HG02981 (cell line): ENCODE measurements around the gene DNAH1.

Experiments
- ATAC-seq: cut with Tn5 transposase; IDR thresholded peaks from one replicate; pipeline ENCODE4 v1.9.1; 2021; ENCODE audit warnings: mild to moderate bottlenecking, moderate library complexity; ENCODE audit not compliant: unreplicated experiment

Gene DNAH1

DNA sequence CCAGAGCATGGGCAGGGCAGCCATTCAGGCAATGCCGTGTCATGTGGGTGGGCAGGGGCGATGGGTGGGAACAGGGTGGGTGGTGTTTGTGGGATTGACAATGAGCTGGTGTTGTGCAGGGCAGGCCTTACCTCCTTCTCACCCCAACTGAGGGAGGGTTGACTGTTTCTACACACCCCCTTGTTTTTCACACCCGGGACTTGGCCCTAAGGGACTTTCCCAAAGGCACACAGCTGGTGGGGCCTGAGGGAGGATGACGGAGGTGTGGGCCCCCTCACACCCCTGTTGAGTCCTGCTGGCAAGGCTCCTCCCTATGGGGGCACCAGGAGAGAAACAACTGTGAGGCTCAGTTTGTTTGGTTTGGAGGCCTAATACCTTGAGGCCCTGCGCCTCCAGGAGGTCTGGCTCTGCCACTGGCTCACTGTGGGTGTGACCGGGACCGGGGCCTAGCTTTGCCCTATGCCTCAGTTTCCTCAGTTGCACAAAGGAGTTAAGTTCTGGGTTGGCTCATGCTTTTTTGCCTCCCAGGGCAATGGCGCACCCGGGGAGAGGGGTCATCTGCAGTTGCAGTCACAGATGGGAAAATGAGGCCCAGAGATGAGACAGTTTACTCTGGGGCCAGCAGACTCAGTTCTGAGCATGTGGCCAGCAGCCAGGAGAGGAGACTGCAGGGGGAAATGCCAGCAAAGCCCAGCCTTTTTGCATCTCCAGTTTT lies 5.1 kb upstream of the DNAH1 start:
- ATAC-seq, result peak; percentile 38

DNA sequence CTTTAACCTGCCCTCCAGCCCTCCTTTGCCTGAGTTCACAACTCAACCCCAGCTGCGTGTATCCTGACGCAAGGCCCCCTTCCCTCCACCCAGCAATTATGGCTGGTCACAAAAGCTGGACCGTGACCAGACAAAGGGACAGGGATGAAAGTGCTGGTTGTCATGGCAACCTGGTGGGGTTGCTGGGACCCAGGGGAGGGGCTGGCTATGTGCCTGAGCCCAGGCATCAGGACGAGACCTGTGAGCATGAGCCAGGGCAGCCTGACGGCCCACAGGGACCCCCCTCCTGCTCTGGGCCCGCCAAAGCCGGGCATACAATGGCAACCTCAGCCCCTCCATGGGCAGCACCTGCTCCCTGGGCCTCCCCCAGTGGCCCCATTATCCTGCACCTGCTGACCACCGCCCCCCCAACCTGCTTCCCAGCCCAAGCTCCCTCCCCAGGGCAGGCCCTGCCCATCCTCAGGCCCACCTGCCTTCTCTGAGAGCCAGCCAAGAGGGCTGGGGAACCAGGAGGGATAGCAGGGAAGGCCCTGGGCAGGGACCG lies 4.5 kb upstream of the DNAH1 start:
- ATAC-seq, result no peak

DNA sequence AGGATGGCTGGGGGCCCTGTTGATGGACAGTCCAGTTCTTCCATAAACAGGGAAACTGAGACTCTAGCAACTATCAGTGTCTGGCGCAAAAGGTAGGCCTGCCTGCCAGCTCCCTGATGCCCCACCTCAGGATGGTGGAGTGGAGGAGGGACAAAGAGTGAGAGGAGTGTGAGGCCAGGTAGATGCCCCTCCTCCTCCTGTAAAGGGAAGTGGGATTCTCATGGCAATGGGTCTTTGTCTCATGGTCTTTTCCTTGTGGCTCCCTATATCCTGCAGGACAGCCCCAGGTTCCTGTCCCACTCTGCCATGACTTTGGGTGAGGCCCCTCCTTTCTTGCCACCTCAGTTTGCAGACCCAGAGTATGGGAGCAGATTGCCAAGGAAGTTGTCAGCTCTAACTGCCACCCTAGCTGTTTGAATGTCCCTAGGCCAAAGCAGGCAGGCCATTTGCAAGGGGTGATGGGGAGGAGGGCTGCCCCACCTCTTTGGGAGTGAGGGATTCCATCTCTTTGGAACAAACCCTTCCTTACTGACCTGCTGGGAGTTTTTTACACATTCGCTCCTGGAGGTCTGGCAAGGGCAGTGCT lies 2.8 kb upstream of the DNAH1 start:
- peak; percentile 5 for ATAC-seq

DNA sequence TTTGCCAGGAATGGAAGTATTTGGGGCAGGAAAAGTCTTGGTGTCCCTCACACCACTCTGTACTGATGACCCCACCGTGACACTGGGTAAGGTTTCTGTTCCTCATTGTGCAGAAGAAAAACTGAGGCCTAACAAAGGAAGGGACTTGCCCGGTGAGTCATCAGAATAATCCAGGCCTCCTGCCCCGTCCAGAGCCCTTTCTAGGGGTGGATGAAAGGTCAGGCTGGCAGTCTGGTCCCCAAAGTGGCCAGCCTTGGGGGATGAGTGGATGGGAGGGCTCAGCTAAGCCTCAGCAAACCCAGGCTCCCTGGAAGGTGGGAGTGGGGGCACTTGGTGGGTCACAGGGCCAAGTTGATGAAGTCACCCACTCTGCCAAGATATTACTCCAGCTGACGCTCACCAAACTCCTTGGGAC lies 2.3 kb upstream of the DNAH1 start:
- peak; percentile 91 for ATAC-seq

DNA sequence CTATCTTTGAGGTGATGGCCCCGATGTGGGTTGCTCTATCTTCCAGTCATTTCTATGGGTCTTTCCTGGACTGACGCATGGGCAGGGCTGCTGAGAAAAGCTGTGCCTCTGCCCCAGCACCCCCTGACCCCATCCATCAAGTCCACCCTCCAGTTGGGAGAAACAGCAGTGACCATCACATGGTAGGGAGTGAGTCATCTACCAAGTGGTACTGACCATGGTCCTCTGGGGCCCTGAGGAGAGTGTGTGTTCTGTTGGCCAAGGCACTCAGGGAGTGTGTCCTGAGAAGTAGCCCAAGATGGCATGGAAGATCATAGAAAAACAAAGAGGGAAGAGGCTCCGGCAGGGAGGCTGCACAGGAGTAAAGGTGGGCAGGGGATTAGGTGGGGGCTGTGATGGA lies 1.6 kb upstream of the DNAH1 start:
- no peak for ATAC-seq

DNA sequence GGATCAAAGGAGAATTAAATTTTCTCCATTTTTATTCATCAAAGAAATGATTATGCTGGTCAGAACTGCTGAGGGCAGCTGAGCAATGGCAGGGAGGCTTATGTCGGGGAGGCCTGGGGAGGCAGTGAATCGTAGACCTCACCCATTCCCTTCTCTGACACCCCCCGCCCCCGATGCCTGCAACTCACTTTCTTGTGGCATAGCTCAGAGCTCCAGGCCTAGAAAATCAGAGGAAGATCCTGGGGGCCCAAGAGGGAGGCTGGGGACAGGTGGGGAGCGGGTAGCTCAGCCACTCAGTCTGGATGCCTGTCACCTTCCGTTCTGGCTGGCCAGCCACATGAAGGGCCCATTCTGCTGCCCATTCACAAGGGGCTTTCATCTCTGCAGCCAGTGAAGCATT lies 1.1 kb upstream of the DNAH1 start:
- no peak for ATAC-seq

DNA sequence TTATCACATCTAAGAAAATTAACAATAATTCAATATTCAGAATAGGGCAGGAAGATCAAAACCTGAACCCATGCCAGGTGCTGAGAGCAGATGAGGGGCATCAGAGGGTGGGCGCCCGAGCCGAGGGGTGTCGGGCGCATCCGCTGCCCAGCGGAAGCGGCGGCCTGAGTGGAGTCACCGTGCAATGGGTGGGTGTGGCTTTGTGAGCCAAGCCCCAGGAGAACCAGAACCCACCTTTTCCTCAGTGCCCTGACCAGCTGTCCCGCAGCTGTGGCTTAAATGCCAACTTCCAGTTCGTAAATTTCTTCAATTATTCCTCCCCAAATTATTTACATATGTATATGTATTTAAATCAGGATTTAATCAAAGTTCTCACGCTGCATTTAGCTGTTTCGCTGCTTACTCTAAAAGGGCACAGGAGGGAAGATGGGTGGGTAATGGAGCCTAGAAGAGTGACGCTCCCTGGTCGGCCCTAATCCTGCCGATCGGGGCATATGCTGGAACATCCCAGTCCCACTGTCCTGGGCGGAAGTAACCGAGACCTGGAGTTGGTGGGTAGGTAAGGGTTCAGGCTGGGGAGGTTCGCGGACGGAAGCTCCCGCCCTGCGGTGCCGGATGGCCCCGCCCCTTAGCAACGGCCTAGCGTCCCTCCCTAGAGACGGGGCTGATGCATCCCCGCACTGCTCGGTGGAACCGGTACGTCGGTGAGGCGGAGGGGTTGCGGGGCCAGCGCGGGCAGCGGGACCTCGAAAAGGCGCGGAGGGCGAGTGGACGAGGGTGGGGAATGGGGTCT lies 1.3 kb downstream of the DNAH1 start:
- ATAC-seq, result peak; percentile 49

DNA sequence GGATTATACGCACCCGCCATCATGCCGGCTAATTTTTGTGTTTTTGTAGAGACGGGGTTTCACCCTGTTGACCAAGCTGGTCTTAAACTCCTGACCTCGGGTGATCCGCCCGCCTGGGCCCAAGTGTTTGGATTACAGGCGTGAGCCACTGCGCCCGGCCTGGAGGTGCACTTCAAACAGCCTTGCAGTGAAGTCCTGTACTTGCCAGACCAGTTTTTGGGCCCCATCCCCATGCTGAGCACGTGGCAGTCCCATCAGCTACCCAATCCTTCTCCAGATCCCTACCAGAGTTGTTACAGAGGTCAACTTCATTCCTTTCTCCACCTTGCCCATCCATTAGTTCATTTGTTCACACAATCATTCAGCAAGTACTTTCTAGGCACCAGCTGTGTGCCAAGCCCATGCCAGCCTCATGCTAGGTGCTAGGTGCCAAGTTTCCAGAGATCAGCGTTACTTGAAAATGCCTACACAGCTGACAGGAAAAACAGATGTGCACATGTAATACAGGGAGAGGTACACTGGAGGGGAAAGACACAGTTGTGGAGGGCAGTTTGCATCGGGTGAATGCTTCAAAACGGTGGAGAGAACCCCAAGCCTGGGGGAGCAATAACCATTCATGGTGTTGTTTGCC lies 2.2 kb downstream of the DNAH1 start:
- no peak for ATAC-seq

DNA sequence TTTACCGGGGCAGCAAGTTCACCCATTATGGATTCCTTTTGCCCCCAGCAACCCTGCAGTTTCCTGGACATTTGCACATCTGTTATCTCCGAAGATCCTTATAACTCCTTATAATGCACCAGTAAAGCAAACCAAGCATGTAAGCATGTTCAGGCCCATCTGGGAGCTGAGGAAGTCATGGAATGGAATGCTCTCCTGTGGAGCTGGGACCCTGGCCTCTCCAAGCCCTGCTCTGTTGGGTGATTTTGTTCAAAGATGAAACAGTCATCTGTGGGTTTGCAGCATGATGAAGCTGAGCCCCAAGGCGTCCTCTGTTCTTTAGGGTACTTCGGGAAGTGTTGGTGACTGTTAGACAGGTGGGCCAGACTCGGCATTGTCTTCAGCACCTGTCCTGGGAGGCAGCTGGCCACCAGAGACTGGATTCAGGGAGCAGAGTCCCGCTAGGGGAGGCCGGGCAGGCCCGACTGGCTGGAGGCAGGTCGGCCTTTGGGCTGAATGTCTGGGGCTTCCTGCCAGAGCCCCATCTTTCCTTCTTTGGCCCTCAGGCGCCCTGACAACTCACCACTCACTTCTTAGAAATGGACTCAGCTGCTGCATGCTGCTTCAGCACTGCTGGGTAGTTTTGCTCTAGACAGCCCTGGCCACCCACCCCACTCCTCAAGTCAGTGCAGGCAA lies 3.9 kb downstream of the DNAH1 start:
- no peak for ATAC-seq

DNA sequence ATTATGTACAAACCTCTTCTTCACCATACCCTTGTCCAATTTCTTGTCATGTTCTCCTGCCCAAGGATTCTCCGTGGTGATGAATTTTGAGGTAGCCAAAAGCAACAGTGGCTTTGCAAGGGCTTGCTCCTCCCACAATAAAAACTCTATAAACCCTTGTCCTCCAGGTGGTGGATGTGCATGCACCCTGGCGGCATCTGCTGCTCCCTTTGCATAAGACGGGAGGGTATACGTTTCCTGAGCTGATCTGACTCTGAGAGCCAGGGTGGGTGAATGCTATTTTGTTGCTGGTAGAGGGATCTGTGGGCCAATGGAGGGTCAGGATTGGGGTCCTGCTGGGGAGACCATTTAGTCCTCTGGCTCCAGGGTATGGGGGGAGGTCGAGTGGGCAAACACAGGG lies 5.4 kb downstream of the DNAH1 start:
- ATAC-seq, result no peak

DNA sequence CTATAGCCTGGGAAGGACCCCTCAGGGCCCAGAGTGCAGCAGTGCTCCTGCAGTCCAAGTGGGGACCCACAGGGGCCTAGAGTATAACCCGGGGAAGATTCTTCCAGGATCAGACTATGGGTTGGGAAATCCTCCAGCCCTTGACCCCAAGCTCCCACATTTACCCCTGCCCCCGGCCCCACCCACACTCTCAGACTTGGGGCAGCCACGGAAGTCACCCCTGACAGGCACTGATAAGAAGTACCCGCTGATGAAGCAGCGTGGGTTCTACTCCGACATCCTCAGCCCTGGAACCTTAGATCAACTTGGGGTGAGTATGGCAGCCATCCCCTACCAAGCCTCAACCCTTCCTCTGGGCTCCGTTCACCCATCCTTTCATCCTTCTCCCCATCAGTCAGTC lies 6.3 kb downstream of the DNAH1 start:
- no peak for ATAC-seq

DNA sequence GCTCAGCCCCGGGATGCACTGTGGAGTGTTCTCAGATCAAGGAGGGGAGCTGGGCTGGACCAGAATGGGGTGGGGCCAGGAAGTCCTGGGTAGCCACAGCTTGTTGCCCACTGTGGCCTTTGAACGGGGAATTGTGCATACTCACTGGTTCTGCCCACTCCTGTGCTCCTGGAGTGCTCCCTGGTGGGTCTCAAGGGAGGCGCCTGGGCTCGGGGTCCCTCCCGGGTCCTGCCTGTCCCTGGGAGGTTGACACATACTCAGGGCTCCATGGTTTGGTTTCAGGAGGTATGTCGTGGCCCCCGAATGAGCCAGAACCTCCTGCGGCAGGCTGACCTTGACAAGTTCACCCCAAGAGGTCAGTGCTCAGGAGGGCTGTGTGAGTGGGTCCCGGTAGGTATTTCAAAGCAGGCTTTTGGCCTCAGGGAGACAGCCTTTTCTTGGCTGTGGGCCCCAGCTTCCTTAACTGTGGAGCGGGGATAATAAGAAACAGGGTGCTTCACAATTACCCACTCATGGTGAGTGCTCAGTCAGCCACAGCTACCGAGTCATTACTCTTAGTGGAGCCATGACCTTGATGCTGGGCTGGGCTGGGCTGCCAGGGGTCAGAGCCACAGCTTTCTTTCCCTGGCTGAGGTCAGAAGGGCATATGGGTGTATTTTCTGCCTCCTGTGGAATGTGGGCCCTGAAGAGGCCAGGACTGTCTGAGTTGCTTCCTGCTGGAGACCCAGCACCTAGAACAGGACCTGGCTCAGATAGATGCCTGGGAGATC lies 7.6 kb downstream of the DNAH1 start:
- no peak for ATAC-seq

DNA sequence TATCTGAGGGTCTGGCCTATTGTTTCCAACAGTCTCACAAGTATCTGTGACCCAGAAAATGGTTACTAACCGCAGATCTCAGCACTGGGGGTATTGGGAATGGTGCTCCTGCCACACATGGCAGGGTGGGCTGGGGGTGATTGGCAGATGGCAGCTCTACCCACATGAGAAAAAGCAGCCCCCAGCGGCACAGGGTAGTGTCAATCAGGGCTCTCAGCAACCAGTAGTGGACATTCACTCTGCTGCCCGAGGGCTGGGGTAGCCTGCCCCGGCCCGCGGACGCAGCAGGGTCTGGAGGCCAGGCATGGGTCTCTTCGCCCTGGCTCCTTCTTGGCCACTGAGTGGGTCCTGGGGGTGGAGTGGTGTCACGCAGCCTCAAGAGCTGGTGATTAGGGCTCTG lies 8.6 kb downstream of the DNAH1 start:
- no peak for ATAC-seq

DNA sequence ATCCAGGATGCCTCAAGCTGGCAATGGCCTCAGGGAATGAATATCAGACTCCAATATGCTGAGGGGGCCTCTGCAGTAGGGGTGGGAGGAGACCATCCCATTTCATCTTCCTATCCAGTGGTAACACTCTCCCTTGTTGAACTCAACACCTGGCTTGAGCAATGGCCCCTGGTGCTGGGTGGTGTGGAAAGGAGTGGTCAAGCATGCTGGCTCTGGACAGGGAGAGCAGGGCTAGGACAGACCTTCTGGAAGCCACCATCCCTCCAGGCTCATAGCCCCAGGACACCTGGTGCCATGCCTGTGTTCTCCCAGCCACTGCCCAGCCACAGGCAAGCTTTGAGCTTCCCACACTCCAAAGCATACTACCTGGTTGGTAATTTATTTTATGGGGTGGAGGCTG lies 9.6 kb downstream of the DNAH1 start:
- no peak for ATAC-seq

DNA sequence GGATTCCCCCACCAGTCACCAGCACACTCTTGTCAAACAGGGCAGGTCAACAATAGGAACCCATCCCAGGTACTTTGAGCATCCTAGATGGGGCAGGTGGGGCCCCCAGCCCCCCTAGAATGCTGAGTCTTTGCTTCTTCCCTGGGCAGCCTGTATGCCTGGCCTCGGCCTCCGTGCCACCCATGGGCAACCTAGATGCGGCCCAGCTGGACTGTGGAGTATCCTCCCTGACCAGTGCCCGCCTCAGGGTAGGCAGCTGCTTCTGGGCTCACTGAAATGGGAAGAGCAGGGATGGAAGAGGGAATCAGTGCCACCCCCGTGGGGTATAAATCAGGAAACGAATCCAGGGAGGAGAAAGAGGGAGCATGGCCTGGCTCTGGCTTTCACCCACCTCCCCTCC lies 10.9 kb downstream of the DNAH1 start:
- no peak for ATAC-seq

DNA sequence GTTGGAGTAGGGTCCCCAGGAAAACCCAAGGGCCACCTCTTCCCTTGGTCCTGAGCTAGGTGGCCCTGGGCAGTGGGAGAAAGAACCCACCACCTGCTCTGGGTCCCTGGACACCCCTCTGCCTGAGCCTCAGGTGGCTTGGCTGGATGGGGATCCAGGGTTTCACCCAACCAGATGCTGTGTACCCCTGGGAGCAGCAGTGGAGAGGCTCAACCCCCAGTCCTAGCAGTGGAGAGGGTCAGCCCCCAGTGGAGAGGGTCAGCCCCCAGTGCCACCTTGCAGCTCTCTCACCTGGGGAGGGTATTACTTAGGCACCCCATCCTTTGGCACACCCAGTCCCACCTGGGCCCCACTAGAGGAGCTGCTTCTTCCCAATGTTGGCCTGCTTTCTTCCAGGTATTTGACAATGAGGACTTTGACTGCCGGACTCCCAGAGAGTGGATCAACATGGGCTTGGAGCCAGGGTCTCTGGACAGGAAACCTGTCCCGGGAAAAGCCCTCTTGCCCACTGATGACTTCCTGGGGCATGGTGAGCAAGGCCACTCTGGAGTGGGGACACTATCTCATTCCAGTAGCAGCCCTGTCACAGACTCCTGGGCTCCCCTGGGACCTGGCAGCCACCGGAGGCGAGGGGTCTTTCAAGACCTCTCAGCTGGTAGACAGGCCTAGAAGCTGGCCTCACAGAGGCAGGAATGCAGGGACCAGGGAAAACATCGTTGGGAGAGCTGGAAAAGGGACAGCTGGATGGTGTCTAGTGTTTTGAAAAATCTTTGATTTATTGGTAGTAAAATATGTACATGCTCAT lies 11.6 kb downstream of the DNAH1 start:
- no peak for ATAC-seq

DNA sequence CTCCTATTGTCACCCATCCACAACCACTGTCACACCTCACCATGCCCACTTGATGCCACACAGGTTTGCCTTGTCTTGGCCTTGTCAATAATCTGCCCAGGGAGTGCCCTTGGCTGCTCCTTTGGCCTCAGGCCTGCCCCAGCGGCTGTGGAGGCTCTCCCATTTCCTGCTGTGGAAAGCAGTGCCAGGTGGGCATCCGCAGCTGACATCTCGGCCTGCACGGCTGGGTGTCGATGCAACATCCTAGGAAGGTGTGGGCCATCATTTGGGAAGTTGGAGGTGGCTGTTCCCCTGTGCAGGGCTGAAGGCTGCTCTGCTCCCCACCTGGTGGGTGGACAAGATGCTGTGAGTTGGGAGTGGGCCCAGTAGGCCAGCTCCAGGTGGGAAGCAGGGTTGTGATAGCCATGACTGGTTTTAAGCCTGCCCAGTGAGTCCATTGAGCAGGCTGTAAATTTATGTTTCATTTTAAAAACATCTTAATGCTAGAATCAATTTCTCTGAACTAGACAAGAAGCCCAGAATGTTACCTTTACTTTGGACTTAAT lies 12.5 kb downstream of the DNAH1 start:
- ATAC-seq, result no peak

DNA sequence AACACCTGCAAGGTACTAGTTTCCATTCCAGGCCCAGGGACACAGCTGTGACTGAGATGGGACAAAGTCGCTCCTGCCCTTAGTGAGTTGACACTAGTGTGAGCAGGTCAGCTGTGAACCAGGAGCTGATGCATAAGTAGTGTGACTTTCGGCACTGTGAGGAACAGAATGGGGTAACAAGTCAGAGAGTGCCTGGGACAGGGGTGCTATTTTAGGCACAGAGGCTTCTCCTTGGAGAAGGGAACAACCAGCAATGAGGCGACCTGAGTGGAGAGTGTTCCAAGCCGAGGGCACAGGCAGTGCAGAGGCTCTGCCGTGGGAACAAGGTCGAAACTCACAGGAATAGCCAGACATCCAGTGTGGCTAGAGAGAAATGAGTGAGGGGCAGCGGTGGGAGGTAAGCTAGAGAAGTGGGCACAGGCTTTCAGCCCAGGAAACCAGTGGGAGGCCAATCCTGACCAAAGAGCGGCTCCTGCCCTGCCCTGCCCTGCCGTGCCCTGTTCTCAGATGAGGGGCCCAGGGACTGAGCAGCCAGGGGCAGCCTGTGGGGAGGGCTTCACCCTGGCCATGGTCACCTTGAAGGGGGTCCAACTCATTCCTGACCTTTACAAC lies 14.2 kb downstream of the DNAH1 start:
- no peak for ATAC-seq

DNA sequence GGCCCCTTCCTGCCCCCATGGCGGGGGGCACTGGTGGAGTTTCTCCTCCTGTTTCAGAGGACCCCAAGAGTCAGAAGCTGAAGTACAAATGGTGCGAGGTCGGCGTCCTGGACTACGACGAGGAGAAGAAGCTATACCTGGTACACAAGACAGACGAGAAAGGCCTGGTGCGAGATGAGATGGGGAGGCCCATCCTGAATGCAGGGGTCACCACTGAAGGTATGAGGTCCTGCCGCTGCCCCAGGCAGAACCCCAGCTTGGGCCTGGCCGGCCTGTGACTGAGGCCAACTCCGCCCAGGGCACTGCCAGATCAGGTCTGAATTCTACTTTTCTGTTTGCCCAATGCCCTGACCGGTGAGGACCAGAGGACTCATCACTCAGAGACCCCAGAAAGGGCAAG lies 15.0 kb downstream of the DNAH1 start:
- ATAC-seq, result no peak
